Measurements from ENCODE around the gene ZNF782.

DNA sequence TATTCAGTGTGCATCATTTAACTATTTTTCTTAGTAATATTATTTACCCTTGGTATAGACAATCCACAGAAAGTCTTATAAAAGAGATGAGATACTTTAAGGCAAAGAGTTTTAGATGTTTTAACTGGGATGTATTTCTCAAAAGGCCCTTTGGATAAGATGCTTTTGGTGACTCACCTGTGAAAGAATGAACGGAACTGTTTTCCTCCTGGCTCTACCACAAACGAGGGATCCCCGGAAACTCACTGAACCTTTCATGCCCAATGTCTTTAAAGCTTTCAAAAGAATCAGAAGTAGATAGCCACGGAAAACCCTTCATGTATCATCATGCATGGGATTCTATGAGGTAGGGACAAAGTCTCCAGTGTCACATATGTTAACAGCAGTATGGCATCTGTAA lies 1.6 kb downstream of the ZNF782 start:
- TF ChIP-seq, protein P1, sequence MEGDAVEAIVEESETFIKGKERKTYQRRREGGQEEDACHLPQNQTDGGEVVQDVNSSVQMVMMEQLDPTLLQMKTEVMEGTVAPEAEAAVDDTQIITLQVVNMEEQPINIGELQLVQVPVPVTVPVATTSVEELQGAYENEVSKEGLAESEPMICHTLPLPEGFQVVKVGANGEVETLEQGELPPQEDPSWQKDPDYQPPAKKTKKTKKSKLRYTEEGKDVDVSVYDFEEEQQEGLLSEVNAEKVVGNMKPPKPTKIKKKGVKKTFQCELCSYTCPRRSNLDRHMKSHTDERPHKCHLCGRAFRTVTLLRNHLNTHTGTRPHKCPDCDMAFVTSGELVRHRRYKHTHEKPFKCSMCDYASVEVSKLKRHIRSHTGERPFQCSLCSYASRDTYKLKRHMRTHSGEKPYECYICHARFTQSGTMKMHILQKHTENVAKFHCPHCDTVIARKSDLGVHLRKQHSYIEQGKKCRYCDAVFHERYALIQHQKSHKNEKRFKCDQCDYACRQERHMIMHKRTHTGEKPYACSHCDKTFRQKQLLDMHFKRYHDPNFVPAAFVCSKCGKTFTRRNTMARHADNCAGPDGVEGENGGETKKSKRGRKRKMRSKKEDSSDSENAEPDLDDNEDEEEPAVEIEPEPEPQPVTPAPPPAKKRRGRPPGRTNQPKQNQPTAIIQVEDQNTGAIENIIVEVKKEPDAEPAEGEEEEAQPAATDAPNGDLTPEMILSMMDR (IDR thresholded peaks at IDR 0.05; ENCODE audit: low read depth, low read length, poor library complexity, severe bottlenecking) = no peak
- TF ChIP-seq EZH2phosphoT487 (IDR thresholded peaks at IDR 0.05; ENCODE audit: borderline replicate concordance, low read length) = no peak
